Renal cortical epithelial cell (primary cell): ENCODE results near the gene ARHGAP6. TPM values are rescaled to one million over a fixed set of nuclear protein-coding genes. Genes with fewer than 3 reads are reported as not detected.
"Not testable (repeated sequence)": the region's sequence is repeated elsewhere in the genome, so short reads cannot be mapped to it uniquely, and the experiment has no call there.

Experiments used
- DNase-seq: peaks from one replicate; pipeline ENCODE4 v3.0.0-alpha.2; 2011; ENCODE audit warnings: low read depth
- total RNA-seq: library from RNA; depleted of rRNA; stranded (reverse); fragments of >200 nt; gene quantifications from 2 replicates; pipeline ENCODE4 v1.2.3, GENCODE V29; 2014

ARHGAP6 gene
- total RNA-seq, 1 donor from 2014 or later, result 9.4 TPM

DNA sequence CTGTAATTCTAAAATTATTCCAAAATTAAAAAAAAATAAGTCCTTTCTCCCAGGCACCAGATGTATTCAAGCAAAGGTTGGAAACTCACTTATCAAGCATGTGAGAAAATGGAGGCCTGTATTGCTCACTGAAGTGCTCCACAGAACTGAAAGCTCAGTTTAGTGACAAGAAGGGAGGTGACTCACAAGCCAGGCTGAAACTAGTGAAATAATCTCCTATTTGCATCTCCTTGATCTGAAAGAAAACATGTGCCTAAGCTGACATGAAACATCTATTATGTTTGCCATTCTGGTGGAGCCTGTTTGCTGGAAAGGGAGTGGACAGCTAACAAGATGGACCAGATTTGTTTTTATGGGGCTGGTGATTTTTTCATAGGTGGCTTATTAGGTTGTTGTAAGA lies 426.5 kb downstream of the ARHGAP6 start:
- peak; percentile 79 for DNase-seq

DNA sequence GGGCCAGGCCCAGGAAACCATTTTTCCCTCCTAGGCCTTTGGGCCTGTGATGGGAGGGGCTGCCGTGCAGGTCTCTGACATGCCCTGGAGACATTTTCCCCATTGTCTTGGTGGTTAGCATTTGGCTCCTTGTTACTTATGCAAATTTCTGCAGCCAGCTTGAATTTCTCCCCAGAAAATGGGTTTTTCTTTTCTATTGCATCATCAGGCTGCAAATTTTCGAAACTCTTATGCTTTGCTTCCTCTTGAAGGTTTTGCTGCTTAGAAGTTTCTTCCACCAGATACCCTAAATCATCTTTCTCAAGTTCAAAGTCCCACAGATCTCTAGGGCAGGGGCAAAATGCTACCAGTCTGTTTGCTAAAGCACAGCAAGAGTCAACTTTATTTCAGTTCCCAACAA lies 430.3 kb downstream of the ARHGAP6 start:
- DNase-seq, result not testable (repeated sequence)

DNA sequence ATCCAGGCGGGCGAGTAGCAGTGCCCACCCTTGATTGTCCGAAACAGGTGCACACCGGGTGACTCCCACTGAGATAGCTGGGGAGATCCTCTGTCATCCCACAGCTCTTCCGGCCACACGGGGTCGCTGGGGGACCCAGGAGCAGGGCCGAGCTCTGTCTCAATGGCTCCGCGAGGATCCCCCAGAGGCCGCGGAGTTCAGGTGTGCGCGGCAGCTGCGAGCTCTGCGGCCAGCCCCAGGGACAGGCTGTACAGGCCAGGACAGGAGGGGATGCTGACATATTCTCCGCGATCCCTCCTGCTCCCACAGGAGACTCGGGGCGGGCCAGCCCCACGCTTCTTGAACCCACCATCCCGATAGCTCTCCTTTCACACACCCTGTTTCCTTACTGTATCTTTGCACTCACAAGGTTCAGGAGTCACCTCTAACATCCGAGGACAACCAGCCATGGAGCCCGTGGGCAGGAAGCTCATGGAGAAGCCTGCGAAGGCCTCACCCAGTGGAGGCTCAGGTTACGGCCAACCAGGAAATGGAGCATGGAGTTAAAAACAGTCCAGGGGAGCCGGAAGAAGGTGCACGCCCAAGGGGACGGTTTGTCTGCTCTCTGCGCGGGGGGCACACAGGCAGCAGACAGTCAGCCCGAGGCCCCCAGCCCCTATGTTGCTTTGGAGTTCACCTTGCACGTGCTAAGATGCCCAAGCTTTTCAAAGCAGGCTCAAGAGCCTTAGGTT lies 450.4 kb downstream of the ARHGAP6 start:
- no peak for DNase-seq

DNA sequence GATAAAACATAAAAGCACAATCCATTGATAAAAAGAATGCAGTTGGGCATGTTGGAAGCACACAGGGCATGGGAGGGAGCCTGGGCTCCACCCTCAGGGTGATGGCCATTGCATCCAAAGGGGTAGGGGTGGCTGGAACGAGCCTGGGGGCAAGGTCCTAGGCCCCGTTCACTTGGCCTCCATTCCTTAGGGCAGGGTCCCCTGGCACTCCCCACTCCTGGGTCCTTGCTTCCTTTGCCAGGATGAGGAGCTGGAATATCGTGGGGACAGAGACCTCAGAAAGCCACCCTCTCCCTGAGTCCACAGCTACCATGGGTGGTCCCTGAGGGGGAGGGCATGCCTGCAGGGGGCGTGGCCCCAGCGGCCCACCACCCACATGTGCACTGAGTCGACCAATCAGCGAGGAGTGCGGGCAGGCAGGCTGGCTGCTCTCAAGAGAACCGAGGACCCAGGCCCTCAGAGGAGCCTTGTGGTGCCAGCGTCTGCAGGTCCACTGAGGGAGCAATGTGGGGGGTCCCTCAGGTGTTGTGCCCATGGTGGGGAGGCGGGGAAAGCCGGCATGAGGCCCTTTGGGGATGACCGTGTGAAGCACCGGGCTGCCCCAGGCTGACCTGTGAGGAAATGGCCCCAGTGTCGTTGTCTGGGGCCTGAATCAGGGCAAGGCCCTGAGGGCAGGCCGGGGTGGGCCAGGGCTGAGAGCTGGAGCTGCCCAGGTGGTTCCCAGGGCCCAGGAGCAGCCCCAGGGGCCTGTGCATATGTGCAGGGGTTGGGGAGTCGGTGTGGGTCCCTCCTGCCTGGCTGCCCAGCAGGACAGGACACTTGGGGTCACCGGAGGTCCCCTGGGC lies 451.2 kb downstream of the ARHGAP6 start:
- DNase-seq, result no peak

DNA sequence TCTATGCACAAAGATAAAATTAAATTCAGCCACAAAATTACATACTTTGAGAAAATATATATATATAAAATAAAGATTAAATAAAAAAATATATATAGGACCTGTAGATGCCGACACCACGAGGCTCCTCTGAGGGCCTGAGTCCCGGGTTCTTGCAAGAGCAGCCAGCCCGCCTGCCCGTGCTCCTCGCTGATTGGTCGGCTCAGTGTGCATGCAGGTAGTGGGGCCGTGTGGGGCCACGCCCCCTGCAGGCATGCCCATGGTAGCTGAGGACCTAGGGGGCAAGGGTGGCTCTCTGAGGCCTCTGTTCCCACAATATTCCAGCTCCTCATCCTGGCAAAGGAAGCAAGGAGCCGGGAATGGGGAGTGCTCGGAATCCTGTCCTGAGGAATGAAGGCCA lies 453.0 kb downstream of the ARHGAP6 start:
- DNase-seq, result no peak

DNA sequence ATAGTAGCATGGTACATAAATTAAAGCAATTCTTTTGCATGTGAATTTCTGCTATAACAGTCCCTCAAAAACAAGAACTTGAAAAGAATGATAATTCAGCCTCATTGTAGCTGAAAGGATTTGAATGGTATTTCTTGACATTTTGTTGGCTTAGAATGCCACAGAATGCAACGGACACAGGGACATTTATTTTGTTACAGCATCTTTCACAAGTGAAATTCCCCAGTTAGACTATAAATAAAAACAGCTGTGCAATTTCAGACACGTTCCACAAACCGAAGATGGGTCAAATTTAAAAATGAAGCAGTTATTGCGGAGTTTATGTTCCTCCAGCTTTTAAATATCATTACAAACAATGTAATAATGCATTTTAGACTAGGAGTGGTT lies 455.3 kb downstream of the ARHGAP6 start:
- no peak for DNase-seq

DNA sequence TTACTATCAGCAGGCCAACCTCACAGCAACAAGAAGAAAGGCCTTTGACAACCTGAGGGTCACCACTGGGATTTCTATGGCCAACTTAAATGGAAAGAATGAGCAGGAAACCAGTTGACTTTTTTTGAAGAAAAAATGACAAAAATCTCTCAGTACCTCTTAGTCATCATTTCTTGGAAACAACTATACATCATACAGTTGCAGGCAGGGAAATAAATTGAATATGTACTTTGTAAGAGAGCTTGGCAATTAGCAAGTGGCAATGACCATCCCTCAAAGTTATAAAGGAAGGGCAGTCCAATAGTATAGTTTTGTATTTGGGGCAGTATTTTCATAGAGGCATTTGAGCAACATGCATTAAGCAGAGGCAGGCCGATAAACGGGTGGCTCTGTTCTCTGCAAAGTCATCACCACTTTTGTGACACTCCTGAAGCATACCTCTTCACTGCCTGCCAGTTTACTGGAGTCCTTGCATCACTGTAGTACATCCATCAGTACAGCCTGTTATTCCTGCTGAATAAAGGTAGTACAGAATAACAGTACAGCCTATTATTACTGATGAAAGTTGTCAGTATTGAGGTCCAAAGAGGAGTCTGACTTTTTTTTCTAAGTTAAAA lies 455.8 kb downstream of the ARHGAP6 start:
- no peak for DNase-seq

DNA sequence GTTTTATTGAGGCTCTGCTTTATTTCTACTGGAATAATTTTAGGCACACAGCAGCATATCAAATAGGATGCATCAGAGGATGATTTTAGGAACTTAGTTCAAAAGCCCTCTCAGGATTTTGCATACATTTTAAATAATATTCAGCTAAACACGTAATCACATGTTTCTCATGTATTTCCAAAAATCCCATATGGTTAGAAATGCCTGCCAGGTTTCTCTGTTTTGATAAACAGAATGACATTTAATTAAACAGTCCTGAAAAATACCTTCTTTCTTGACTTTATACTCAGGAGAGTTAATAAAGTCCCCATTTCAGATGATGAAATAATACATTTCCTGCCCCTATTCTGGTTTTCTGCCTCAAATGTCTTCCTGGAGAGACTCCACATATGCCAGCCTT lies 459.0 kb downstream of the ARHGAP6 start:
- DNase-seq, result no peak

DNA sequence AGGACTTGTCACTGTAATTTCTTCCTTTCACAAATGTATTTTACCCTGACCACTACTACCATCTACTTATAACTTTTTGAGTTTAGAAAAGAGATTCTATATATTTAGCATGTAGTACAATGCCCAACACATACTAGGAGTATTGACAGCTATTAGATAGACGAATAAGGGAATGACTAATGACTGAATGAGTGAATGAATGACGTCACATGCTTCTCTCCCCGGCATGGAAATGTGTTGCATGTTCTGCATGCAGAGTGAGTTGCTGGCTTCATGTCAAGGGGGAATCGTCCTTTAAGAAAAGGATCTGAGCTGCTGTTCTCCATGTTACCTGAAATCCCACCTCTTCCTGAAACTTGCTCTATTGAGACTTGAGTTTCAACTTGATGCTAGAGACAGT lies 459.9 kb downstream of the ARHGAP6 start:
- DNase-seq, result no peak

DNA sequence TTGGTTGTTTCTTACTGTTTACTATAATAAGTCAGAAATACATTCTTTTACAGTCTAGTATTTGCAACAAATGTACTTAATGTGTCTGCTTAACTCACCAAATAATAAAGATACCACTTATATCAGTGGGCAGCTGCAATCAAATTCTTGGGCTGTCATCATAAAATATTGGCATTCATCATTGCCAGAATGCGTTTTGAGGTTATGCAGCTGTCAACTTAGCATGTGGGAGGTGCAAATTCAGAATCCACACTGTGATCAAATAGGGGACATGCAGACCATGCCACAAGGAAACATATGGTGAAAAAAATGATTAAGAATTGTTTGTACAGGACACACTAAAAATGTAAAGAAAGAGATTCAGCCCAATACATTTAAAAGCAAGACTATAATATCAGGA lies 468.0 kb downstream of the ARHGAP6 start:
- DNase-seq, result no peak

DNA sequence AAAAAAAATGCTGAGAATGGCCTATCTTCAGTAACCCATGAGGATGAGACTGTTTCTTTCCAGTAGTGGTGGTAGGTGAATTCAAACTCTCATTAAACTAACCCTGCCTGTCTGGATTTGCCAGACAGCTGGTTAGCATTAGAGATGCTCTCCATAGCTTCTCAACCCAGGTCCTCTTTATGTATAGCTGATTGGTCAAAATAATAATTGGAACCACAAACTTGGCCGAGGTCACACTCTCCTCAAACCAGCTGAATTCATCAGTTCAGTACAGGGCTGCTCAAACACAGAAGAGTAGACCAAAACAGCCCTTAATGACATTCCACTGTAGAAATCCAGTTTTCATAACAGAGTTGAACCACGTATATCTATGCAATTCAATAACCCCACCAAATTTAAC lies 469.2 kb downstream of the ARHGAP6 start:
- no peak for DNase-seq

DNA sequence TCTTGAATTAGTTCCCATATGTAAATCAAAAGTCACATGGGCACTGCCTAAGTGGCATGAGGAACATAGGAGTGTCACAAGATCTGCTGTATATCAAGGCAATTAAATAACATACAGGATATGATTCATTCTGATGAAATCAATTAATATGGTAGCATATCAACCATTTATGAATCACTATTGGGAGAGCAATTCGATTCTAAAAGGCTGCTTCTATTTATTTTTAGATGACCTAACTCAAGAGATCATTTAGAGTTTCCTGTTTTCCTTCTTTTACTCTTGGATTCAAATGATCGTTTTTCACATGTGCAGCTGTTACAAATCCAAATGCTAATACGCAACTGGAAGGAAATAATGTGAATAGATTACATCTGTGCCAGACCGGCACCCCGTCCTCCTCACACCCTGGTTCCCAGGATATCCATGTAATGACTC lies 472.7 kb downstream of the ARHGAP6 start:
- DNase-seq, result no peak

DNA sequence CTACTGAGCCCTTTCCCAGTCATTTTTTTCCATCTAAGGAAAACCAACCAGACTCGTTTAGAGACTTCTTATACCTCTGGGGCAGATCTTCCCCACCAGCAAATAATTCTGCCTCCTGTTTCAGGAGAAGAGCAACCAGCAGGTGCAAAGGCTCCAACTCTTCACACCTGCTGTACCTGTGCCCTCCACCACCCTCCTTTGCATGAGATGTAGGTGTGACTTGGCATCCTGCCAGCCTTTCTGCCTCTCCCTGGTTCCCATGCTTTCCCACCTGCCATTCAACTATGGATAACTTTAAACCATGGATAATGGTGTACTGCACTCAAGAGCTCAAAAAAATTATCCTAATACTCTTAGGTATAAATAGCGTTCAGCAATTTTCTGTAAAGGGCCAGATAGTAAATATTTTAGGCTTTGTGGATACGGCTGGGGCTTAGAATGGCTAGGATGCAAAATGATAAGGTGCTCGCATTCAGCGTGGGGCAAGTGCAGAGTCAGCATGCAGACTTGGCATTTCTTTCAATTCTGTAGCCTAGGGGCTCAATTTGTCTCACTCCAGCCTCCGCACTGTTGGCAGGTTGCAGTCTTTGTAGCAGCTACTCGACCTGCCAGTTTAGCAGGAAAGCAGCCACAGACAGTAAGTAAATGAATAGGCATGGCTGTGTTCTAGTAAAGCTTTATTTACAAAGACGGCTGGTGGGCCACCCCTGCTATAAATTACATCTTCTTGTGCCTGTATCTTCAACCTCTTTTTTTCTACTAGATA lies 474.8 kb downstream of the ARHGAP6 start:
- DNase-seq, result no peak

DNA sequence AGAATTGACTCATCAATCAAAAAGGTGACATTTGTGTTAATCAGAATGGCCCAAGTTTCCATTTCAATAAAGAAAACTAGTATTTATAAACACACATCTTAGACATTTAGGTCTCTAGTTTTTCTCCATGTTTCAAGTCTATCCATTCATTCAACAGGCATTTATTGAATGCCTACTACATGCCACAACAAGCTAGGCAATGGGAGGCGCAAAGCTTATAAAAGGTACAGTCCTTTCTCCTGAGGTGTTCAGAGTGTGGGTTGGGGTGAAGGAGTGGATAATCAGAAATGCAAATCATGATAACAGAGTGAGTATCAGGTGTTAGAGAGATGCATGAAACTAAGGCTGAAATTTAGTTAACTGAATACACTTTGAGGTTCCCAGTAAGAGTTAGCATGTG lies 476.6 kb downstream of the ARHGAP6 start:
- DNase-seq, result no peak

DNA sequence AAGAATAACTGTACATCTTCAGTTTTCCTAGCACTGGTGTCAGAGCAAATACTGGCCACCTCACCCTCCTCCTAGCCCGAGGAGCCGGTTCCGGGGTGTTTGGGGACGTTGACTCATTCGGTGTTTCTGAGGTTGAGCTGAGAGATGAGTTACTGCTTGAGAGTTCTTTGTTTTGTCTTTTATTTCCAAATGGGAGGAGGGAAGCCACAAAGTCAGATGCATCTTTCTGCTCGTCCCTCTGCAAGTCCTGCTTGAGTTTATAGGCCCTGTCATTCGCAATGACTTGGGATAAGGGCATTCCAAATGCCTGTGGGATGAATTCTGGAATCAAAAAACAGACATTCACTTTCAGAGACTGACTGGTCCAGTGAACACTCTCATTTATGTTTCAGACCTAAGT lies 477.1 kb downstream of the ARHGAP6 start:
- DNase-seq, result peak; percentile 11

DNA sequence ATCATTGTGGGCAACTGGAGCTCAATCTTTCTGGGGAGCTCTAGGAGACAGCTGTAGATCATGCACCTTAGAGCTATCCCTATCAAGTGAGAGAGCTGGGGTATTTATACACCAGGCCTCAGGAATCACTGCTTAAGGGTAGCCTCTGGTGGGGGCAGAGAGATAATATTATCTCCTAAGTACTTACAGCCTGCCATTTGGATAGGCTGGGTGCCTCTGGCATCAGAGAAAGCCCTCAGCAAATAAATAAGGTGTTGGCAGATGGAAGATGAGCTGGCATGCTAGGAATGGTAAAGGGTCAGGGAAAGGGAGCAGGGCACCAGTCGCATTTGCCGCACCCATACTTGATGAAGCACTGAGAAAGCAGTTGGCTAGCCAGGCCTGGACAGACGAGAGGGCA lies 478.7 kb downstream of the ARHGAP6 start:
- no peak for DNase-seq

DNA sequence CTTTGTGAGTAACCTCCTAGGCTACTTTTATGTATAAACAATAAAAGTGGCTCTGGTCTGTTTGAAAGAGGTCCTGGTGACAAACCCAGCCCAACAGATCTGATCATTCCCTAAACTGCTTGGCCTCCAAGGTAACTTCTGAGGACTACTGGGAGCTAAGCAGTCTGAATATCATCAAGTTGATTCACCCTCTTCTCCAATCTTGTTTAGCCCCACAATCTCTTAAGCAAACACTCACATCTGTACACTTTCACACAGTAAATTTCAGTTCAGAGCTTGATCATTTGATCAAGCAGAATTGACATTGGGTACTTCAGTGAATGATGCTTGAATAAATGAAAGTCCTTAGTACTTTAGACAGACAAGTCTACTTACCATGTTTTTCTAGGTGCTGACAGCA lies 479.9 kb downstream of the ARHGAP6 start:
- DNase-seq, result no peak

DNA sequence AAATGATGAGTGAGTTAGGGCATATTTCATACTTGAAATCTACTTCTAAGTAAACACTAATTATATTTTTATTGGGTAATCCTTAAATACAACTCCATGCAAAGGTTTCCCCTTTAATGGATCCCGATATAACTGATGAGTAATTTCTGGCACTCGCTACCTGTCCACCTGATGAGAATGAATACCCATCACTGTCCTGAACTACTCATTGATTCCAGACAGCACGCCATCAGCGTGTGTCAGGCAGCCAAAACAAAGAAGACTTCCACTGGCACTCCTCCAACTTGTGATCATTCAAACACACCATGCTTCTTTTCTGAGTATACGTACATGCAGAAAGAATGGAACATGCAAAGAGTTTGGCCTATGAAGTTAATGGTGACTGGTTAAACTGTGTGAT lies 485.1 kb downstream of the ARHGAP6 start:
- no peak for DNase-seq

DNA sequence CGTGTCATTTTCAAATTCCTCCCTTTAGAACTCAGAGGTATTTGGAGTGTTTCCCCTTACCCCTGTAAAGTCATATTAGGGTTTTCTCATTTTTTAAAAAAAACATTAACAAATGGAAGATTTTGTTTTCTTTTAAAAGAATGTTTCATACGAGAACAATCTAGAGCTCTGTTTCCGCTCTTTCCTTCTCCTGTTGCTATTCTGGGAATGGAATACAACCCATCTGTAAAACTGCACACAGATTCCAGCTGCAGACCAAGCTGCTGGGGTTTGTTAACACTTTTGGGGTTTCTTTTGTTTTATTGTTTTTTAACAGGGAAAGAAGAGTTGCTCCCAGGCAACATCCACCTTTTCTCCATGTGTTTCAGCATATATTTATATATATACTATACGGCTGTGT lies 493.3 kb downstream of the ARHGAP6 start:
- DNase-seq, result no peak

DNA sequence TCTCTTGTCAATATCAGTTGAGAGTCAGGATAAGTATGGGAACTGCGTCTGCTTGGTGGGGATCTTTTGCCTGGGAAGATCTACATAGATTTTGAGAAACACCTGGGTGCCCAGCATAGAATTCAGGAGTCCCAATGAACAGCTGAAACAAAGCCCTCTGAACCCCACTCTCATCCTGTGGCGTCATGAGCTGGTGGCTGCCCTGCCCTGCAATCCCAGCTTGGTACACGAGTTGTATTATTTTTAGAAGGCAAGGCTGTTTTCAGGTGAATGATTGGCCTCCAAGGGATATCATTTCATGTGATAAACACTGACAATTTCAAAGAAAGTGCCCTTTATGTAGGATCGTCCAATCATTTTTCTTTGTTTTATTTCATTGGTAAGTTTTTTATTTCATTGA lies 493.8 kb downstream of the ARHGAP6 start:
- DNase-seq, result no peak

DNA sequence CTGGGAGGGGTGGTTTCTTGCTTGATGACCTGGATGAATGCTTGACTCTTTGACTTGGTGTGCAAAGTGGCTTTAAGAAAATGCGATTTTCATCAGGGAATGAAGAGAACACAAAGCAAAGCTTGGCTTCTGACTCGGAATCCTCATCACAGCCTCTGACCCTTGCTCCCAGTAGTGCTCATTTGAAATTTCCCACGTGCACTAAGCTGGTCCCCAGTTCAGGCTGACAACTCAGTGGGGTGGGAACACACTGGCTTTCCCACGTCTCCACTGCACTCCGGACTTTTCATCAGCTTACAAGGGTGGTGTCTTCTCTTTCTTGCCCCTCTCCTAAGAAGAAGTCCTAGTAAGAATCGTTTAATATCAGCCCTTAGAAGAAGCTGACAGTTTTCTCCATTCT lies 501.3 kb downstream of the ARHGAP6 start:
- no peak for DNase-seq

DNA sequence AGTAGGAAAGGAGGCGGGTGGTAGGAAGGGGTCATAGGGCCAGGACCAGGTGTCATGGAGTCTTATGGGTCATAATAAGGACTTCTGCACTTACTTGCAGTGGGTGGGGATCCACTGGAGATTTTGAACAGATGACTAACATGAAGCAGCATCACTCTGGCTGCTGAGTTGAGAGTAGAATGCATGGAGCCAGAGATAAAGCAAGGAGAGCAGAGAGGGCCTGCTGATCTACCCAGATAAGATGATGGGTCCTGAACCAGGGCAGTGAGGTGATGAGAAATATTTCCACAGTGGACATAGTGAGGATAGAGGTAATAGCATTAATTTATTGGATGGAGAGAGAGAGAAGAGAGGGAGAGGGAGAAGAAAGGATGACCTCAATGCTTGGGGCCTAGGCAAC lies 506.6 kb downstream of the ARHGAP6 start:
- DNase-seq, result no peak
